H1 (cell line): ENCODE measurements around the gene SCGB2A2. TPM values are rescaled to one million over a fixed set of nuclear protein-coding genes. Genes with fewer than 3 reads are reported as not detected.

Experiments
- FOSL1 ChIP-seq: IDR thresholded peaks from 2 replicates; pipeline ENCODE4 v1.6.1; 2011; ENCODE audit warnings: mild to moderate bottlenecking, low read depth, low read length, moderate library complexity; ENCODE audit not compliant: insufficient read depth
- polyA plus RNA-seq, 7 experiments: library from polyadenylated mRNA; depleted of rRNA in 3 of 7; stranded (reverse) in 5 of 7; unstranded in 2 of 7; fragments of >200 nt in 5 of 7; fragments of 200-250 nt in 2 of 7; gene quantifications; 1 replicate in 5 of 7; 2 replicates in 1 of 7; 4 replicates in 1 of 7; pipeline versions ENCODE4 v1.2.1 to v1.2.3, GENCODE V29; 2011 to 2013; ENCODE audit warnings: missing spikeins in 2 of 7, mixed read lengths in 2 of 7
- total RNA-seq: library from RNA; stranded (reverse); fragmentation: NEBNext Ultra II Directional; extraction: Animal tissue kit (Norgen Biotek cat#: 25700); gene quantifications from 2 replicates; pipeline ENCODE4 v1.2.1, GENCODE V29; 2021
- TF ChIP-seq, protein P1 (sequence below): fragments of 300-600 bp; sonication (generic); IDR thresholded peaks from 2 replicates; pipeline ENCODE4 v1.7.1; 2012; ENCODE audit warnings: low read length, moderate library complexity, mild to moderate bottlenecking, inconsistent platforms; ENCODE audit not compliant: insufficient replicate concordance
- TF ChIP-seq, protein P2 (sequence below): IDR thresholded peaks from 2 replicates; pipeline ENCODE4 v1.6.1; 2011; ENCODE audit warnings: low read length, improper control_type of control experiment

Gene SCGB2A2
- total and polyA plus RNA-seq, 2 of the 8 experiments (the other 6 are each of a cell fraction or from before 2014, with no cell fraction given), result not detected

DNA sequence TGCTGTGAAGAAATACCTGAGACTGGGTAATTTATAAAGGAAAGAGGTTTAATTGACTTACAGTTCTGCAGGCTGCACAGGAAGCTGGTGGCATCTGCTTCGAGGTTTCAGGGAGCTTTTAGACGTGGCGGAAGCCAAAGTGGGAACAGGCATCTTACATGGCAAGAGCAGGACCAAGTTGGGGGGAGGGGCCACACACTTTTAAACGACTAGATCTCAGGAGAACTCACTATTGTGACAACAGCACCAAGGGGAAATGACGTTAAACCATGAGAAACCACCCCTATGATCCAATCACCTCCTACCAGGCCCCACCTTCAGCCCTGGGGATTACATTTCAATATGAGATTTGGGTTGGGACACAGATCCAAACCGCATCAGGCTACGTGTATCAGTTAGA, 40.0 kb downstream of the SCGB2A2 start (continued):
- TF ChIP-seq, protein P1, sequence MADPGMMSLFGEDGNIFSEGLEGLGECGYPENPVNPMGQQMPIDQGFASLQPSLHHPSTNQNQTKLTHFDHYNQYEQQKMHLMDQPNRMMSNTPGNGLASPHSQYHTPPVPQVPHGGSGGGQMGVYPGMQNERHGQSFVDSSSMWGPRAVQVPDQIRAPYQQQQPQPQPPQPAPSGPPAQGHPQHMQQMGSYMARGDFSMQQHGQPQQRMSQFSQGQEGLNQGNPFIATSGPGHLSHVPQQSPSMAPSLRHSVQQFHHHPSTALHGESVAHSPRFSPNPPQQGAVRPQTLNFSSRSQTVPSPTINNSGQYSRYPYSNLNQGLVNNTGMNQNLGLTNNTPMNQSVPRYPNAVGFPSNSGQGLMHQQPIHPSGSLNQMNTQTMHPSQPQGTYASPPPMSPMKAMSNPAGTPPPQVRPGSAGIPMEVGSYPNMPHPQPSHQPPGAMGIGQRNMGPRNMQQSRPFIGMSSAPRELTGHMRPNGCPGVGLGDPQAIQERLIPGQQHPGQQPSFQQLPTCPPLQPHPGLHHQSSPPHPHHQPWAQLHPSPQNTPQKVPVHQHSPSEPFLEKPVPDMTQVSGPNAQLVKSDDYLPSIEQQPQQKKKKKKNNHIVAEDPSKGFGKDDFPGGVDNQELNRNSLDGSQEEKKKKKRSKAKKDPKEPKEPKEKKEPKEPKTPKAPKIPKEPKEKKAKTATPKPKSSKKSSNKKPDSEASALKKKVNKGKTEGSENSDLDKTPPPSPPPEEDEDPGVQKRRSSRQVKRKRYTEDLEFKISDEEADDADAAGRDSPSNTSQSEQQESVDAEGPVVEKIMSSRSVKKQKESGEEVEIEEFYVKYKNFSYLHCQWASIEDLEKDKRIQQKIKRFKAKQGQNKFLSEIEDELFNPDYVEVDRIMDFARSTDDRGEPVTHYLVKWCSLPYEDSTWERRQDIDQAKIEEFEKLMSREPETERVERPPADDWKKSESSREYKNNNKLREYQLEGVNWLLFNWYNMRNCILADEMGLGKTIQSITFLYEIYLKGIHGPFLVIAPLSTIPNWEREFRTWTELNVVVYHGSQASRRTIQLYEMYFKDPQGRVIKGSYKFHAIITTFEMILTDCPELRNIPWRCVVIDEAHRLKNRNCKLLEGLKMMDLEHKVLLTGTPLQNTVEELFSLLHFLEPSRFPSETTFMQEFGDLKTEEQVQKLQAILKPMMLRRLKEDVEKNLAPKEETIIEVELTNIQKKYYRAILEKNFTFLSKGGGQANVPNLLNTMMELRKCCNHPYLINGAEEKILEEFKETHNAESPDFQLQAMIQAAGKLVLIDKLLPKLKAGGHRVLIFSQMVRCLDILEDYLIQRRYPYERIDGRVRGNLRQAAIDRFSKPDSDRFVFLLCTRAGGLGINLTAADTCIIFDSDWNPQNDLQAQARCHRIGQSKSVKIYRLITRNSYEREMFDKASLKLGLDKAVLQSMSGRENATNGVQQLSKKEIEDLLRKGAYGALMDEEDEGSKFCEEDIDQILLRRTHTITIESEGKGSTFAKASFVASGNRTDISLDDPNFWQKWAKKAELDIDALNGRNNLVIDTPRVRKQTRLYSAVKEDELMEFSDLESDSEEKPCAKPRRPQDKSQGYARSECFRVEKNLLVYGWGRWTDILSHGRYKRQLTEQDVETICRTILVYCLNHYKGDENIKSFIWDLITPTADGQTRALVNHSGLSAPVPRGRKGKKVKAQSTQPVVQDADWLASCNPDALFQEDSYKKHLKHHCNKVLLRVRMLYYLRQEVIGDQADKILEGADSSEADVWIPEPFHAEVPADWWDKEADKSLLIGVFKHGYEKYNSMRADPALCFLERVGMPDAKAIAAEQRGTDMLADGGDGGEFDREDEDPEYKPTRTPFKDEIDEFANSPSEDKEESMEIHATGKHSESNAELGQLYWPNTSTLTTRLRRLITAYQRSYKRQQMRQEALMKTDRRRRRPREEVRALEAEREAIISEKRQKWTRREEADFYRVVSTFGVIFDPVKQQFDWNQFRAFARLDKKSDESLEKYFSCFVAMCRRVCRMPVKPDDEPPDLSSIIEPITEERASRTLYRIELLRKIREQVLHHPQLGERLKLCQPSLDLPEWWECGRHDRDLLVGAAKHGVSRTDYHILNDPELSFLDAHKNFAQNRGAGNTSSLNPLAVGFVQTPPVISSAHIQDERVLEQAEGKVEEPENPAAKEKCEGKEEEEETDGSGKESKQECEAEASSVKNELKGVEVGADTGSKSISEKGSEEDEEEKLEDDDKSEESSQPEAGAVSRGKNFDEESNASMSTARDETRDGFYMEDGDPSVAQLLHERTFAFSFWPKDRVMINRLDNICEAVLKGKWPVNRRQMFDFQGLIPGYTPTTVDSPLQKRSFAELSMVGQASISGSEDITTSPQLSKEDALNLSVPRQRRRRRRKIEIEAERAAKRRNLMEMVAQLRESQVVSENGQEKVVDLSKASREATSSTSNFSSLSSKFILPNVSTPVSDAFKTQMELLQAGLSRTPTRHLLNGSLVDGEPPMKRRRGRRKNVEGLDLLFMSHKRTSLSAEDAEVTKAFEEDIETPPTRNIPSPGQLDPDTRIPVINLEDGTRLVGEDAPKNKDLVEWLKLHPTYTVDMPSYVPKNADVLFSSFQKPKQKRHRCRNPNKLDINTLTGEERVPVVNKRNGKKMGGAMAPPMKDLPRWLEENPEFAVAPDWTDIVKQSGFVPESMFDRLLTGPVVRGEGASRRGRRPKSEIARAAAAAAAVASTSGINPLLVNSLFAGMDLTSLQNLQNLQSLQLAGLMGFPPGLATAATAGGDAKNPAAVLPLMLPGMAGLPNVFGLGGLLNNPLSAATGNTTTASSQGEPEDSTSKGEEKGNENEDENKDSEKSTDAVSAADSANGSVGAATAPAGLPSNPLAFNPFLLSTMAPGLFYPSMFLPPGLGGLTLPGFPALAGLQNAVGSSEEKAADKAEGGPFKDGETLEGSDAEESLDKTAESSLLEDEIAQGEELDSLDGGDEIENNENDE, result no peak
- no peak for TF ChIP-seq FOSL1
- TF ChIP-seq, protein P2, sequence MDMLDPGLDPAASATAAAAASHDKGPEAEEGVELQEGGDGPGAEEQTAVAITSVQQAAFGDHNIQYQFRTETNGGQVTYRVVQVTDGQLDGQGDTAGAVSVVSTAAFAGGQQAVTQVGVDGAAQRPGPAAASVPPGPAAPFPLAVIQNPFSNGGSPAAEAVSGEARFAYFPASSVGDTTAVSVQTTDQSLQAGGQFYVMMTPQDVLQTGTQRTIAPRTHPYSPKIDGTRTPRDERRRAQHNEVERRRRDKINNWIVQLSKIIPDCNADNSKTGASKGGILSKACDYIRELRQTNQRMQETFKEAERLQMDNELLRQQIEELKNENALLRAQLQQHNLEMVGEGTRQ, result no peak
